ENCODE data around the gene HDAC9. TPM values are rescaled to one million over a fixed set of nuclear protein-coding genes. Genes with fewer than 3 reads are reported as not detected.

Gene HDAC9
- total and polyA plus RNA-seq, 2 donors (not counting 1 experiment from before 2014, with no cell fraction given), result 2.9 to 7.9 TPM

DNA sequence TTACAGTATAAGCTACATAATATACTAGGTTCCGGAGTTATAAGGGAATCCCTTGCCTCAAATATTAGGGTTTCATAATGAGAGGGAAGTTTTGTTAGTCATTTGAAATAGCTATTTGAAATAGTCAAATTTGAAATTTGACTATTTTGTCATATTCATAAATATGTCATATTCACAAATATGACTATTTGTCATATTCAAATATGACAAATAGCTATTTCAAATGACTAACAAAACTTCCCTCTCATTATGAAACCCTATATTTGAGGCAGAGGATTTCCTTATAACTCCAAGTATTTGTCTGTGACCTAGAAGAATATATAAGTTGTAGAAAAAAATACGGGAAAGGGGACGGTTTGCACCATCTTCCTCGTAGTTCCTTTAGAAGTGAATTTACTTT lies 76.6 kb downstream of the HDAC9 start:
- no peaks in the 10 kb centered on the region for H3K27me3 ChIP-seq (ENCODE audit: control insufficient read depth, insufficient read depth, low read length)
- no peaks in the 10 kb centered on the region for H3K79me2 ChIP-seq (ENCODE audit: control insufficient read depth, insufficient read depth, low read length)
- H3K4me3 ChIP-seq (replicated peaks in 1 of 4; ENCODE audit: control extremely low read depth in 1 of 4, insufficient read depth in 1 of 4, low read depth in 3 of 4, low read length in 4 of 4), result no peak overlapping the region
- no peak for DNase-seq (ENCODE audit: low read depth in 2 of 2)
- no peaks in the 10 kb centered on the region for H3K9me3 ChIP-seq (ENCODE audit: control insufficient read depth, insufficient read depth, low read depth, low read length)
- no peak overlapping the region for H3K9ac ChIP-seq (ENCODE audit: insufficient read depth, low read length)
- H3K36me3 ChIP-seq (ENCODE audit: control insufficient read depth, insufficient read depth, low read length), result no peaks in the 10 kb centered on the region
- no peak overlapping the region for H3K27ac ChIP-seq (ENCODE audit: insufficient read depth, low read length)
- no peak overlapping the region for H2AFZ ChIP-seq (ENCODE audit: low read length)
- H3K4me1 ChIP-seq (ENCODE audit: control insufficient read depth, extremely low read depth, insufficient read depth, low read length), result no peaks in the 10 kb centered on the region
- no peak for TF ChIP-seq EZH2 (IDR thresholded peaks at IDR 0.05; ENCODE audit: low read length, missing control alignments)
- no peak for TF ChIP-seq CTCF (conservative IDR thresholded peaks at IDR 0.05 in 1 of 2, IDR thresholded peaks at IDR 0.05 in 1 of 2; ENCODE audit: low read depth in 1 of 2, low read length in 2 of 2)
- no peak overlapping the region for H3K4me2 ChIP-seq (ENCODE audit: extremely low read depth, insufficient read depth, low read length)
- no peaks in the 10 kb centered on the region for H4K20me1 ChIP-seq (ENCODE audit: control insufficient read depth, extremely low read depth, insufficient read depth, low read length)

DNA sequence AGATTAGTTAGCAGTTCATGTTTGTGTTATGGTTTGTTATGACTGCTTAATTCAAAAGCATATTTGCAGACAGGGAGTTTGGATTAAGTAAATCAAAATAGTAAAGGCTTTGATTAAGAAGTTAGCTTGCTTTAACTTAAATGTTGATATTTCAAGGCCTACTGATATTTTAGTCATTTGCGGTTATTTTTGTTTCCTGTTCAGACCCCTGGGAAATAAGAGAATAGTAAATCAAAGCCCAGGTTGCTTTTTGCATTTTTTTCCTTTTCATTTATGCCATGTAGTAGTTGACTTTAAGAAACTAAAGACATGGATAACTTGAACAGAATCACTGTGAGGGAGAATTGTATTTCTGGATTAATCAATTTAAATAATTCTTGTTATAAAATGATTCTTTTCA lies 77.3 kb downstream of the HDAC9 start:
- Histone ChIP-seq H3K36me3 (ENCODE audit: control insufficient read depth, insufficient read depth, low read length) (no peaks in the 10 kb centered on the region), H3K79me2 (ENCODE audit: control insufficient read depth, insufficient read depth, low read length) (no peaks in the 10 kb centered on the region), H3K27me3 (ENCODE audit: control insufficient read depth, insufficient read depth, low read length) (no peaks in the 10 kb centered on the region), H3K9me3 (ENCODE audit: control insufficient read depth, insufficient read depth, low read depth, low read length) (no peaks in the 10 kb centered on the region), H3K9ac (ENCODE audit: insufficient read depth, low read length) (no peak overlapping the region), H3K4me1 (ENCODE audit: control insufficient read depth, extremely low read depth, insufficient read depth, low read length) (no peaks in the 10 kb centered on the region), H4K20me1 (ENCODE audit: control insufficient read depth, extremely low read depth, insufficient read depth, low read length) (no peaks in the 10 kb centered on the region), H3K4me3 (replicated peaks in 1 of 4; ENCODE audit: control extremely low read depth in 1 of 4, insufficient read depth in 1 of 4, low read depth in 3 of 4, low read length in 4 of 4) (no peak overlapping the region), H3K4me2 (ENCODE audit: extremely low read depth, insufficient read depth, low read length) (no peak overlapping the region), H3K27ac (ENCODE audit: insufficient read depth, low read length) (no peak overlapping the region), H2AFZ (ENCODE audit: low read length) (no peak overlapping the region)
- no peak for DNase-seq (ENCODE audit: low read depth in 2 of 2)
- TF ChIP-seq EZH2 (IDR thresholded peaks at IDR 0.05; ENCODE audit: low read length, missing control alignments), result no peak
- TF ChIP-seq CTCF (conservative IDR thresholded peaks at IDR 0.05 in 1 of 2, IDR thresholded peaks at IDR 0.05 in 1 of 2; ENCODE audit: low read depth in 1 of 2, low read length in 2 of 2), result no peak

- no peak overlapping the region for H3K27ac ChIP-seq (ENCODE audit: insufficient read depth, low read length)
- no peaks in the 10 kb centered on the region for H4K20me1 ChIP-seq (ENCODE audit: control insufficient read depth, extremely low read depth, insufficient read depth, low read length)
- H3K4me2 ChIP-seq (ENCODE audit: extremely low read depth, insufficient read depth, low read length), result no peak overlapping the region
- H3K27me3 ChIP-seq (ENCODE audit: control insufficient read depth, insufficient read depth, low read length), result no peaks in the 10 kb centered on the region
- no peak overlapping the region for H3K4me3 ChIP-seq (replicated peaks in 1 of 4; ENCODE audit: control extremely low read depth in 1 of 4, insufficient read depth in 1 of 4, low read depth in 3 of 4, low read length in 4 of 4)
- H3K4me1 ChIP-seq (ENCODE audit: control insufficient read depth, extremely low read depth, insufficient read depth, low read length), result no peaks in the 10 kb centered on the region
- no peaks in the 10 kb centered on the region for H3K36me3 ChIP-seq (ENCODE audit: control insufficient read depth, insufficient read depth, low read length)
- H3K9ac ChIP-seq (ENCODE audit: insufficient read depth, low read length), result no peak overlapping the region
- H3K79me2 ChIP-seq (ENCODE audit: control insufficient read depth, insufficient read depth, low read length), result no peaks in the 10 kb centered on the region
- TF ChIP-seq EZH2 (IDR thresholded peaks at IDR 0.05; ENCODE audit: low read length, missing control alignments), result no peak
- TF ChIP-seq CTCF (conservative IDR thresholded peaks at IDR 0.05 in 1 of 2, IDR thresholded peaks at IDR 0.05 in 1 of 2; ENCODE audit: low read depth in 1 of 2, low read length in 2 of 2), result no peak
- H2AFZ ChIP-seq (ENCODE audit: low read length), result no peak overlapping the region
- no peaks in the 10 kb centered on the region for H3K9me3 ChIP-seq (ENCODE audit: control insufficient read depth, insufficient read depth, low read depth, low read length)
- DNase-seq (ENCODE audit: low read depth in 2 of 2), result no peak
These were observed 78.1 kb downstream of the HDAC9 start for GRCh38 chr7:18573410-18574234.

Data from fibroblast of lung (primary cell).